ENCODE results near the gene UBA6. TPM values are rescaled to one million over a fixed set of nuclear protein-coding genes. Genes with fewer than 3 reads are reported as not detected.

Gene UBA6
- total RNA-seq, 1 donor from 2014 or later = 88.6 TPM

GRCh38 chr4:67568820-67569219 is 132.1 kb downstream of the UBA6 start:
- DNase-seq (ENCODE audit: low spot score in 2 of 2, unreplicated experiment in 2 of 2) = no peak
- H3K4me1 Mint-ChIP-seq = no peaks in the 10 kb centered on the region
- no peaks in the 10 kb centered on the region for H3K27me3 Mint-ChIP-seq (ENCODE audit: low read depth)
- TF ChIP-seq, protein P1, sequence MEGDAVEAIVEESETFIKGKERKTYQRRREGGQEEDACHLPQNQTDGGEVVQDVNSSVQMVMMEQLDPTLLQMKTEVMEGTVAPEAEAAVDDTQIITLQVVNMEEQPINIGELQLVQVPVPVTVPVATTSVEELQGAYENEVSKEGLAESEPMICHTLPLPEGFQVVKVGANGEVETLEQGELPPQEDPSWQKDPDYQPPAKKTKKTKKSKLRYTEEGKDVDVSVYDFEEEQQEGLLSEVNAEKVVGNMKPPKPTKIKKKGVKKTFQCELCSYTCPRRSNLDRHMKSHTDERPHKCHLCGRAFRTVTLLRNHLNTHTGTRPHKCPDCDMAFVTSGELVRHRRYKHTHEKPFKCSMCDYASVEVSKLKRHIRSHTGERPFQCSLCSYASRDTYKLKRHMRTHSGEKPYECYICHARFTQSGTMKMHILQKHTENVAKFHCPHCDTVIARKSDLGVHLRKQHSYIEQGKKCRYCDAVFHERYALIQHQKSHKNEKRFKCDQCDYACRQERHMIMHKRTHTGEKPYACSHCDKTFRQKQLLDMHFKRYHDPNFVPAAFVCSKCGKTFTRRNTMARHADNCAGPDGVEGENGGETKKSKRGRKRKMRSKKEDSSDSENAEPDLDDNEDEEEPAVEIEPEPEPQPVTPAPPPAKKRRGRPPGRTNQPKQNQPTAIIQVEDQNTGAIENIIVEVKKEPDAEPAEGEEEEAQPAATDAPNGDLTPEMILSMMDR (IDR thresholded peaks at IDR 0.05; ENCODE audit: unreplicated experiment) = no peak
- no peaks in the 10 kb centered on the region for H3K9me3 Mint-ChIP-seq
- H3K27ac Mint-ChIP-seq = no peak overlapping the region
- H3K36me3 Mint-ChIP-seq = no peaks in the 10 kb centered on the region
- no peak overlapping the region for H3K4me3 Mint-ChIP-seq

- DNase-seq (ENCODE audit: low spot score in 2 of 2, unreplicated experiment in 2 of 2) = no peak
- H3K4me3 Mint-ChIP-seq = no peak overlapping the region
- no peak overlapping the region for H3K27ac Mint-ChIP-seq
- H3K9me3 Mint-ChIP-seq = no peaks in the 10 kb centered on the region
- H3K27me3 Mint-ChIP-seq (ENCODE audit: low read depth) = no peaks in the 10 kb centered on the region
- H3K4me1 Mint-ChIP-seq = no peaks in the 10 kb centered on the region
- TF ChIP-seq, protein P1 (IDR thresholded peaks at IDR 0.05; ENCODE audit: unreplicated experiment) = no peak
- H3K36me3 Mint-ChIP-seq = no peaks in the 10 kb centered on the region
These were observed 134.6 kb downstream of the UBA6 start for GRCh38 chr4:67566335-67566734.

DNA sequence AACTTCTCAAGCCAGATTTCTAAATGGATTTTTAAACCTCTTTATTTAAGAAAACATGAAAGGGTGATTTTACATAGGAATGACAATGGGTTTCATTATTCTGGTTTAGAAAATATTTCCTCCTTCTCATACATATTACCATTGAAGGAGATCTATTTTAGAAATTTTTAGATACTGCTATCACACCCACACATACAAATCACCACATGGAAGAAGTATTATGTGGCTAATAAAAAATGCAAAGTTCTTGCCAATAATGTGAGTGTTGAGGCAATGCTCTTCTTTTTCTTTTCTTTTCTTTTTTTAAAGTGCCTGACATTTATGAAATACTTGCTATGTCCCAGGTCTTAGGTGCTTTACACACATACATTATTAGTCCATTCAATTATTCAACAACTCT is 135.7 kb downstream of the UBA6 start:
- H3K27ac Mint-ChIP-seq = no peak overlapping the region
- TF ChIP-seq, protein P1 (IDR thresholded peaks at IDR 0.05; ENCODE audit: unreplicated experiment) = no peak

More for the DNA sequence above, 135.7 kb downstream of the UBA6 start:
- Mint-ChIP-seq H3K36me3 (no peaks in the 10 kb centered on the region), H3K27me3 (ENCODE audit: low read depth) (no peaks in the 10 kb centered on the region), H3K9me3 (no peaks in the 10 kb centered on the region), H3K4me1 (no peaks in the 10 kb centered on the region), H3K4me3 (no peak overlapping the region)
- DNase-seq (ENCODE audit: low spot score in 2 of 2, unreplicated experiment in 2 of 2) = no peak

Other genes starting within 250 kb of the UBA6 start
- gene CENPC, start 155.7 kb downstream of the UBA6 start, total RNA-seq = 26.9 to 28.4 TPM (median 27.6 TPM) in 3 replicates
- gene STAP1, start 142.4 kb downstream of the UBA6 start, total RNA-seq = not detected in 3 replicates
- not detected in 3 replicates for gene GNRHR, start 53.2 kb upstream of the UBA6 start, total RNA-seq
- gene TMPRSS11D, start 182.8 kb upstream of the UBA6 start, total RNA-seq = not detected in 3 replicates